HG03575 (cell line): ENCODE data around the gene ASPG.

Experiments
- ATAC-seq: cut with Tn5 transposase; IDR thresholded peaks from one replicate; pipeline ENCODE4 v1.9.1; 2021; ENCODE audit not compliant: unreplicated experiment, insufficient number of reproducible peaks, low FRiP score; ENCODE audit errors: extremely low read depth

Gene ASPG

DNA sequence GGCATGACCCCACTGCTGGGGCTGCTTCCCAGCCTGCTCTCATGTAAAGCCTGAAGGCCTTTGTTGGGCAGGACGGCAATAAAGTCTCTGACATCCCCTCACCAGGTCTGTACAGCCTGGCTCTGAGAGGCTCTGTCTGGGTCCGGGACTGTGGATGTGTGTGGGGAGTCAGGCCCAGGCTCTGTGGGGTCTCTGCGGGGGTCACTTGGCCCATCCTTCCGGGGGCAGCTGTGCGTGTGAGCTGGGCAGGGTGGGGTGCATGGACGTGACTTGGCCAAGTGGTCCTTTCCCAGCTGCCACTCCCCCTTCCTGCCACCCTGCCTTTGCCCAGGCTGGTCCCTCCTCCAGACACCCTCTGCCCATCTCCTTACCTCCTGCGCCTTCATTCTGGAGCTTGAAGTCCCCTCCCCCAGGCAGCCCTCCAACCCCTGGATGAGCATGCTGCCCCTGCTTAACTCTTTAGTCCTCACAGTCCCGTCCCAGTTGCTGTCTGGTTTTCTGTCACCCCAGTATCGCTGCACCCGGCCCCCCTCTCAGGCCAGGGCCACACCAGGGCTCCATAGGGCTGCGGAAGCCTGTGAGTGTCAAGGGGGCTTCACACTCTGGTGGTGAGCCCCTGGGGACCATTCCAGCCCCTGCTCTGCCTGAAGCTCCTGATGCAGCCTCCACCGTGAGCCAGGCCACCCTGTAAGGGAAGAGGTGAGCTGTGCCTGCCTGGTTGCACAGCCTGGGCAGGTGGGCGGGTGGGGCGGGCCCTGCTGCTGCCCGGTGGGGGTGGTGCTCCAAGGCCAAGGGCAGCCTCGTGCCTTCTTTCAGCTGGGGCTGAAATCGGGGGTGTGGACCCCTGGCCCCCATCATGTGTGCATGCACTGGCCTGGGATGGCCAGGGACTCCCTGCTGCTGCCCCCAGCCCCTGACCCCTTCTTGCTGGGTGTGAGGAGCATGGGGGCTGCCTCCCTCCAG, 27.4 kb downstream of the ASPG start:
- no peak for ATAC-seq

DNA sequence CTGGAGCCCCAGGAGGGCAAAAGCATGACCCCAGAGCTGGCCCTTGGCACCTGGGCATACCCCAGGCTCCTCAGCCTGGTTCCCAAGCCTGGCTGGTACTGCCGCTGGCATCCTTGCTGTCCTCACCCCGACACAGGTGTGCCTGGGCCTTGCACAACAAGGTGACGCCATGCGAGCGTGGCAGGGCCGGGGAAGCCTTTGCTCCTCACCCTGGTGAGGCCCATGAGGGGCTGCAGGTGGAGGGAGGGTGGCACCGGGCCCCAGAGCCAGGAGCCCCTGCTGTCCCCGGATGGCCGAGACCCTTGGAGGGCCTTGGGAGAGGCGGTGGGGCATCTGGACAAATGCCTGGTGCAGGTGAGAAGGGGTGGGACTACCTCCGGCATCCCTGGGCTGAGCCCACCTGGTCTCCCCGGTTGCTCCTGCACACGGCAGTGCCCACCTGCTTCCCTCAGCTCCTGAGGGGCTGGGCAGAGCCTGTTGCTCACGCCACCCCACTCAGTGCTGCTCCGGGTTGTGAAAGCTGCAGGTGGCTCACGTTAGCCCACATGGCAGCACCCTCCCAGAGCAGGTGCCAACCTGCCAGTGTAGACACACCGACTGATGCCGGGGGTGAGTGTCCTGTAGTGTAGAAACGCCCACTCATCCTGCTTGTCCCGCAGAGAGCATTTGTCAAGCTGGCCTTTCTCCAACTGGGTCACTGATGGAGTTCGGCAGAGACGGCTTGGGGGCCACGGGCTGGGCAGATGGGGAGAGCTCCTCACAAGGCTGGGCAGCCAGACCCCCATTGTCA, 28.3 kb downstream of the ASPG start:
- ATAC-seq, result no peak

DNA sequence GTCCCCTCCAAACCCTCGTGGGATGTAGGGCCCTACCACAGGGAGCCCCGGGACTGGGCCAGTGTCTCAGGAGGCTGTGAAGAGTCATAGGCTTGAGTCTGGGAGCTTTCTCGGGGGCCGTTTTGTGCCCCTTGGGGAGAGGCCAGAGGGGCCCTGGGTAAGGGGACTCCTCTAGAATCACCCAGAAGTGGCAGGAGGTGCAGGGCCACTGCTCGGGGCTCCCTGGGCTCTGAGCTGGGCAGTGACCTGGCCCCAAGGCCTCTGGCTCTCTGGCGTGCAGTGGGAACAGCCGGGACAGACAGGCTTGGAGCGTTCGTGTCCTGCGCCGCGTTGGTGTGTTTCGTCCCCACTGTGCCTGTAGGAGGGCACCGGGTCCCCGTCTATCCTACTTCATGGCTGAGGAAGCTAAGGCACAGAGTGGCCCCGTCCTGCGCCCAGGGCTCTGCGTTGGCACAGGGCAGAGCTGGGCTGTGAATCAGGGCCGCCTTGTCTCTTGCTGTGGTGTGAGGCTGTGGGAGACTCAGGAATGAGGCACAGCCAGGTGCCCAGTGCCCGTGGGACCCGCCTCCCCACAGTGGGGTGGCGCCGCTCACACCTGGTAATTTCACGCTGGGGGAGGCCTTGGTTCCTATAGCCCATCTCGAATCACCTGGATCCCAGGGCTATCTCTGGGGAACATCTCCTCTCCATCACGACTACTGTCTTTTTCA, 29.1 kb downstream of the ASPG start:
- ATAC-seq, result no peak

DNA sequence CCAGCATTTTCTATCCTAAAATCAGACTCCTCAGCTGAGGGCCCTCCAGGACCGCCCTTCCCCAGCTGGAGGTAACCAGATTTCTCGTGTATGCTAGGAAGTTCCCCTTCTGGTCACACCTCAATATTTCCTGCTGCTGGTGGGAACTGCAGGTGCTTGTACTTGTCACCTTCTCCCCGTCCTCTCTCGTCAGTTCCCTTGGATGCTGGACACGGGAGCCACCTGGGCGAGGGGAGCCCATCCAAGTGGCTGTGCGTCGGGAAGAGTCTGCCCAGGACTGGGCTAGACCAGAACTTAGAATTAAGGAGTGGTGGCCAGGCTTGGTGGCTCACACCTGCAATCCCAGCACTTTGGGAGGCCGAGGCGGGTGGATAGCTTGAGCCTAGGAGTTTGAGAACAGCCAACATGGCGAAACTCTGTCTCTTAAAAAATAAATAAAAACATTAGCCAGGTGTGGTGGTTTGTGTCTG, 29.7 kb downstream of the ASPG start:
- ATAC-seq, result no peak

DNA sequence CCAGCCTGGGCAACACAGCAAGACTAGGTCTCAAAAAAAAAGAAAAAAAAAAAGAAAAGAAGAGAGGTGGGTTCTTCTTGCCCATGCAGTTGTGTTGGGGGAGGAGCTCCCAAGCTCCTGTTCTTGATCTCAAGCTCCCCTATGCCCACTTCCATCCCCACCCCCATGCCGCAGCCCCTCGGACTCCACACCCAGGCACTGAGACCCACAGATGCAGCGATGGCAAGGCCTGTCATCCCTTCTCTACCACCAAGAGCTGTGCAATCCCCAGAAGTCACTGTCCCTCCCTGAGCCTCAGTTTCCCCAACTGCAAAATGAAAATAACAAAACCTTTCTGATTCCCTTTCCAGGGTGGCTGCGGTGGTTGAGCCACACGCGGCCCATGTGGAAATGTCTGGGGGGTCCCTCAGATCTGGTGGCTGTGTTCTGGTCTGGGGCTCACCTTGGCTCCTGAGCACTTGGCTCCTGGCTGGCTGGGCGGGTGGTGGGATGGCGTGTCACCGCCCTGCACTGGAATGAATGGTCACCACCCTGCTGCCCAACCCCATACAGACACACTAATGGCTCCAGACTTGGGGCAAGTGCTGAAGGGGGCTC, 30.3 kb downstream of the ASPG start:
- no peak for ATAC-seq

DNA sequence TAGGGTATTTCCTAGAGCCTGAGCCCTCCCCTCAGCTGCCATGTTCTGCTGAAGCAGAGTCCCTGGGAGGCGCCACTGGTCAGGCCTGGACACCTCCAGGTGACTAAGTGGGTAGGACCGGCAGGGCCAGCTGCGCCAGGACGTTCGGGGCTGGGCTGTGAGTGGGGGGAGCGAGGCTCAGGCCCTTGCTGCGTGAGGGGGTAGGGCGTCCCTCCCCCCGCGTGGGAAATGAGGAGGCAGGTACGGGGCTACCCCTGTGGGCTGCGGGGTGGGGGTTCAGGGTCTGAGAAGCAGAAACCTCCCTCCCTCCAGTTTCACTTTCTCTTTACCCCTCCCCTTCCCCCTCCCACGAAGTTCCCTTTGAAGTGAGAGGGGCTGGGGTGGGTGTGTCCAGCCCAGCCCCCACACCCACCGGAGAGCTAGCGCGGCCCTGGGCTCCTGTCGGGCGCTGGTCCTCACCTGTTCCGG, 30.8 kb downstream of the ASPG start:
- no peak for ATAC-seq

DNA sequence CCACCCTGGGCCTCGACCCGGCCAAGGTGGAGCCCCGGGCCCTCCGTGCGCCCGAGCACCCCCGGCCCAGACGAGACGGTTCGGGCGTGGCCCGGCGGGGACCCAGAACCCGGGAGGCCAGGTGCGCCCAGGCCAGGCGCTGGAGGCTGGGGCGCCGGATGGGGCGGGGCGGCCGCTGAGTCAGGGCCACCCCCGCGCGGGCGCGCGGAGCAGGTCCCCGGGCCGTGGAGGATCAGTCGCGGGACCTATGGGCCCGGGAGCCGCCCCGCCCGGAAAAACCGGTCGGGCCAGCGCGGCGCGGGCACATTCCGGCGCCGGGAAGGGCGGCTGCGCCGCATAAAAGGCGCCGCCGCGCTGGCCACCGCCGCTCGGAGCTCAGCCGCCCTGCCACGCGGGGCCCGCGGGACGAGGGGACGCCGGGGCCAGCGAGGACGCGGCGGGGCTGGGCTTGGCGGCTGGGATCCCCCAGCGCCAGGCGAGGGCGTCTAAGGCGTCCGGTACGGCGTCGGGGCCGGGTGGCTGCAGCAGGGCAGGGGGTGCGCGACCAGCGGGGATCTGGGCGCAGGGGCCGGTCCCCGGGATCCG, 31.3 kb downstream of the ASPG start:
- ATAC-seq, result no peak

DNA sequence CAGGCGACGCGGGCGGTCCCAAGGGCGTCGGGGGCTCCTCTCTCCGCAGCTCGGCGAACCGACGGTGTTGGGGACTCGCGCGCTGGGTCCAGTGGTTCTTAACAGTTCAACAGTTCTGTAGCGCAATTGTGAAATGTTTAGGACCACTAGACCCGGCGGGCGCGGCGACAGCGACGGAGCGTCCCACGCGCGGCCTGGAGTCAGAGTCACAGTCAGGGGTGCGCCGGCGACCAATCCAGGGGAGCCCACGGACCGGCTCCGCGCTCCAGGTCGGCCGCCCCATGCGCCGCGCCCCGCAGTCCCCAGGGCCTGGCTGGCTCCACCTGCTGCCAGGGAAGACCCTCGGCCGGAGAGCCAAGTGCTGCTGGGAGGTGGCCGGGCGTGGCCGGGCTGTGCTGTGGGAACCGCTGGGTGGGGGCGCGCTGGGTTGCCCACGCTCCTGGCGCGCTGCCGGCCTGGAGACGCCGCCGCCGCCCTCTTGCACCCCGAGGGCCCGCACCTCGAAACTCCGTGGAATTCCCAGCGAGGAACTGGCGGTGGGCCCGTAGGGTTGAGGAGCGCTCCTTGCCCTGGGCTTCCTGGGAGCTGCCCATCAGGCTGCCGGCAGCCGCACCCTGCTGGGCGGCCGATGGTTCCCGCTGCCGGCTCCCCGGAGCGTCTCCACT, 32.0 kb downstream of the ASPG start:
- no peak for ATAC-seq

DNA sequence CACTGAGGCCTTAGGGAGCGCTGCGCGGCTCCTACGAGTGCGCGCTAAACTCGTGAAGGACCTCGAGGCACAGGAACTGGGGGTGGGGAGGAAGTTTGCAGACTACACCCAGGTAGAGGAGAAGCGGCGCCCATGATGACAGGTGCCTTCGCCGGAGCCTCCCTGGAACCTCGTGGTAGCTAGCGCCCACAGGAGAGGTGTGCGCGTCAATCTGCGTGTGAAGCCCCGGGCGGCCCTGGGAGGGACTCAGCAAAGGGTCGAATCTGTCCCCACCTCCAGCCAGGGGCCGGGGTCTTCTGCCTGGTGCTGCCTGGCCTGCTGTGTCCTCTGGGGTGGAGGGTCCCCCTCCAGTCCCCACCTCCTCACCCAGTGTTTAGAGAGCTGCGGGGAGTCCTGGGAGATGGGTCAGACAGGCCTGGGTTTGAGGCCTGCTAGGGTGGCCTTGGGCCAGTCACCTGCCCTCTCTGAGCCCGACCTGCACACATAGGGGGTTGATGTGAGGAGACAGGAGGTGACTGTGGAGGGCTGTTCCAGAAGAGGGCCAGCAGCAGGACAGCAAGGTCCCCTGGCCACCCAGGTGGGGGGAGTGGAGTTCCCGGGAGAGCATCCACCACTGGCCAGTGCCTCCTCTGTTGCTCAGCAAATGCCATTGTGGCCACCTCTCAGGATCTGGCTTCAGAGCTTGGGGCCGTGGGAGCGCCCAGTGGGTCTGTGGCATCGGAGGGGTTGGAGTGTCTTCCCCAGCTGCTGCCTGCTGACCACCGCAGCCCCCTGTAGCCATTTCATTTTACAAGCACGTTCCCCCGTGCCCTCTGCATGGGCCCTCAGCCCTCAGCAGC, 32.7 kb downstream of the ASPG start:
- no peak for ATAC-seq

DNA sequence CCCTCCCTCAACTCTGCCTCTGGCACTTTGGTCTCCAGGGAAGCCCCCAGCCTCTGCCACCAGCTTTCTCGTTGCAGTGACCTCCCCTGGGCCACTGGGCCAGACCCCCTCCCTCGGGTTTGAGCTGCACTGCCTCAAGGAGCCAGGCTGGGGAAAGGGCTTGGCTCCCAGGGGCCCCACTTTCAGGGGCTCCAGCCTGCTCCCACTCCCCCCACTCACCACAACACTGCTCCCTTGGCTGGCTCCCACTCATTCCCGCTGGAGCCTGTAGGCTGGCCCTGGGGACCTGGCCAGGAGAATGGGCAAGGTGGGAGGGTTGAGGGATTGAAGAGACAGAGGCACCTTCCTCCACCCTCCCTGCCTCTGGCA, 33.6 kb downstream of the ASPG start:
- ATAC-seq, result no peak

DNA sequence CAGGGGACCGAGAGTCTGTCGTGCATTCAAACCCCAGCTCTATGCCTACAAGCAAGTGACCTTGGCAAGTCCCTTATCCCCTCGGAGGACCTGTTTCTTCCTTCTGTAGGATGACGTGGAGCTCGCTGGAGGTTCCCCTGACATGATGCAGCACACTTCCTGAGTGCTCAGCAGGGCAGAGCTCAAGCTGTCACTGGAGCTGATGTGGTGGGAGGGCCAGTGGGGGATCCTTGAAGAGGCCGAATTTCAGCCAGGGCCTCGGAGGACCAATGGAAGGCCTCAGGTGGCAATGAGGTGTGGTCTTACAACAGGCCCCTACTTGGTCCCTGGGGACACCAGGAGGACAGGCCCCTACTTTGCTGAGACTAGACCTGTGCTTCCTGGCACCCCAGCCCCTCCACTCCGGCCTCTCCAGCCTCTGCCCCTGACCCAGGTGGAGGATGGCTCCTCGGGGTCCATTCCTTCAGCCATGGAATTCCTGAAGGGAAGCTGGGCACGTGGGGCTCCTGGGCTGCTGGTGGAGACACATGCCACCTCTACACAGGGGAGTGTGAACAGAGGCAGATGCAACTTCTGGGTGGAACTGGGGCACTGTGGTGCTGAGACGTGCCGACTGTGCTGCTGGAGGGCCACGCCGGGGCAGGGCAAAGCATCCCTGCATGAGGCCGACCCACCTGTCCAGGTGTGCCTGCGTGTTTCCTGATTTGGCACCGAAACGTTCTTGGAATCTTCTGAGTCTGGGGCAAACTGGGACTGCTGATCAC, 34.2 kb downstream of the ASPG start:
- ATAC-seq, result no peak

DNA sequence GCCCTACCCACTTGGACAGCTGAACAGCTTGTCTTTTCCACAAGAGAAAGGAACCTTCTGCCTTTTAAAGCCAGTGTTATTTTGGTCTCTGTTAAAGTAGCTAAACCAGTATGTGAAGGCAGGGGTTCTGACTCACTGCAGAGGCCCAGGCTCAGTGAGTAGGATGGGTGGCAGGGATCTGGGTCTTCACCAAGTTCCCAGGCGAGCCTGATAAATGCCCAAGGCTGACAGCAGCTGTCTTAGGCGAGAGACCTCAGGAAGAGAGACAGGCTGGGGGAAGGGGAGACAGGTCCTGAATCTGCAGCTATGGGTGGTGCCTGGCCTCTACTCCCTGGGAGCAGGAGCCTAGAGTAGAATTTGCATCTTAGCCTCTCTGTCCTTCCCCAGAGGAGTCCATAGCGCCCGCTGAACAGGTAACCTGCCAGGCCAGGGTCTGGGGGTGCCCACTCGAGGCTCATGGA, 34.8 kb downstream of the ASPG start:
- no peak for ATAC-seq

DNA sequence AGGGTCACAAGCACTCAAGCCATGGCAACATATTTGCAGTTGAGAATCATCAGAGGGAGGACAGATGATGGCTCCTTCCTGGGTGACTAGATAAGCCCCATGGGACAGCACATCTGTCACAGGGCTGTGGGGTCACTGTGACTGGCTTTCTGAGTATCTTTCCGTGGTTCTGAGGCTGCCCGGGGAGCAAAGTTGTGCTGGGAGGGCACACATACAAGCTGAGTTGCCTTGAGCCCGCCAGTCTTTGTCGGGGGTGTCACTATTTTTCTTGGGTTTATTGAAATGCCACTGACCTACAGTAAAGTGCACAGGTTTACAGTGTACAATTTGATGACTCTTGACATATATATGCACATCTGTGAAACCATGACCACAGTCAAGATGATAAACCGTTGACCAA, 35.6 kb downstream of the ASPG start:
- no peak for ATAC-seq

DNA sequence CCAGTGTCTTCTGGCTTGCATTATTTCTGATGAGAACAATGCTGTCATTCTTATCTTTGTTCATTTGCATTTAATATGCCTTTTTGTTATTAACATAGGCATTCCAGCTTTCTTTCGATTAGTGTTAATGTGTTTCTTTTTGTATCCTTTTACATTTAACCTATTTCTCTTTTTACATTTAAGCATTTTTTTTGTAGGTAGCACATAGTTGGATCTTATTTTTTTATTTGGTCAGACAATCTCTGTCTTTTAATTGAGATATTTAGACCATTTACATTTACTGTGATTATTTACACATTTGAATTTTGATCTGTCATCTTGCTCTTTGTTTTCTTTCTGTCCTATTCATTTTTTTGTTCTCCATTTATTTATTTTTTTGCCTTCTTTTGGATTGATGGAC, 38.4 kb downstream of the ASPG start:
- ATAC-seq, result no peak

DNA sequence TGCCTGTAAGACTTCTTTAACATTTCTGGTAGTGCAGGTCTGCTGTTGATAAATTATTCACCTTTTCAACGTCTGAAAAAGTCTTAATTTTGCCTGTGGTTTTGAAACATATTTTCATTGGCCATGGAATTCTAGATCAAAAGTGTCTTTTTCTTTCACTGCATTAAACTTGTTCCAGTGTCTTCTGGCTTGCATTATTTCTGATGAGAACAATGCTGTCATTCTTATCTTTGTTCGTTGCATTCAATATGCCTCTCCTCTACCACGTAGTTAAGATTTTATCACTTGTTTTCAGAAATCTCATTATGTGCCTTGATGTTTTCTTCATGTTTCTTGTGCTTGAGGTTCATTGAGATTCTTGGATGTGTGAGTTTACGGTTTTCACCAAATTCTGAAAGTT, 39.5 kb downstream of the ASPG start:
- no peak for ATAC-seq

DNA sequence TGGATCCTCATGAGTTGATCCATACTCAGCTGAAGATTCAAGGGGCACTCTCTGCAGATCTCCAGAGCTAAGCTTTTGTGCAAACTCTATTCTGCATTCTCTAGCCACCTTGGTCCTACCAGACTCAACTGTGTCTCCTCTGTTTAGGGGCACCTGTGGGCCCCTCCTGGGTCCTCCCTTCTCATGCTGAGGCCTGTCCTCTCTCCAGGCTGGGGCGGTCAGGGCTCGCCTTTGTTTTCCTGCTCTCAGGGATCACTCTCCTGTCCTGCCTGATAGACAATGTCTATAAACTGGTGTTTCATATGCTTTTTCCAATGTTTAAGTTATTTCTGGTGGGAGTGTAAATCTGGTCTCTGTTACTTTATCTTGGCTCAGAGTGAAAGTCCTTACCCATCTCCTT, 41.3 kb downstream of the ASPG start:
- no peak for ATAC-seq

DNA sequence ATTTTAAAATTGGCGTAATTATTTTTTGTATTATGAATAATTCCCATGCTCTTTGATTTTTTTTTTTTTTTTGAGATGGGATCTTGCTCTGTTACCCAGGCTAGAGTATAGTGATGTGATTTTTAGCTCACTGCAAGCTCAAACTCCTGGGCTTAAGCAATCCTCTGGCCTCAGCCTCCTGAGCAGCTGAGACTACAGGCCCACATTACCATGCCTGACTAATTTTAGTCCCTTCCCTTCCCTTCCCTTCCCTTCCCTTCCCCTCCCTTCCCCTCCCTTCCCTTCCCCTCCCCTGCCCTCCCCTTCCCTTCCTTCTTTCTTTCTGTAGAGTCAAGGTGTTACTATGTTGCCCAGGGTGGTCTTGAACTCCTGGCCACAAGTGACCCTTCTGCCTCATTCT, 43.5 kb downstream of the ASPG start:
- ATAC-seq, result no peak
